Sigmoid colon (tissue), 4 donors: ENCODE measurements around the gene TRAM2.

ENCODE experiments used
- CTCF ChIP-seq, 4 experiments: fragments of 450-650 bp in 3 of 4; fragments of 200-600 bp in 1 of 4; IDR thresholded peaks; one replicate each; pipeline ENCODE4 v1.5.1; 2016 to 2019; ENCODE audit warnings: antibody characterized with exemption in 4 of 4, mild to moderate bottlenecking in 3 of 4, moderate library complexity in 2 of 4
- POLR2A ChIP-seq, 2 donors: fragments of 450-650 bp; IDR thresholded peaks; one replicate each; pipeline ENCODE4 v1.6.1; 2016; ENCODE audit warnings: antibody characterized with exemption in 2 of 2, mild to moderate bottlenecking in 2 of 2, moderate library complexity in 2 of 2
- POLR2AphosphoS5 ChIP-seq, 4 donors: sonication (generic); formaldehyde crosslinking; IDR thresholded peaks; one replicate each; pipeline ENCODE4 v1.6.1; 2017; ENCODE audit warnings: antibody characterized with exemption in 4 of 4

DNA sequence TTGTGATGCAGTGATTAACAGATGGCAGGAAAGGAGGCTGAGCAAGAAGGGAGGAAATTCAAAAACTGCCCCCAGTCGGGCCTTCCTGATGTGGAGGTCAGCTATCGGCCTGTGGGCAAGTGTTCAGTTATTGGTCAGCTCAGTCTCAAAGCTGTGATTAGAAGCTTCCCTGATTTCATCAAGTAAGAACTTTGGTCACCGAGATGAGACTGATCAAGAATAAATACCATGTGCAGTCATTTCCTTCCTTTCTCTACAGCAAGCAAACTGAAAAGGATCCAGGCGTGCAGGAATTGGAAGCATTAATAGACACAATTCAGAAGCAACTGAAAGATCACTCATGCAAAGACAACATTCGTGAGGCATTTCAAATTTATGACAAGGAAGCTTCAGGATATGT, 87.0 kb downstream of the TRAM2 start:
- TF ChIP-seq POLR2AphosphoS5 (IDR thresholded peaks at IDR 0.05), result no peak
- TF ChIP-seq POLR2A (IDR thresholded peaks at IDR 0.05), result no peak
- no peak for TF ChIP-seq CTCF (IDR thresholded peaks at IDR 0.05)
